ENCODE measurements around the gene KRTAP21-2. TPM values are rescaled to one million over a fixed set of nuclear protein-coding genes. Genes with fewer than 3 reads are reported as not detected.

KRTAP21-2 gene
- total and polyA plus RNA-seq, 4 donors, result not detected

DNA sequence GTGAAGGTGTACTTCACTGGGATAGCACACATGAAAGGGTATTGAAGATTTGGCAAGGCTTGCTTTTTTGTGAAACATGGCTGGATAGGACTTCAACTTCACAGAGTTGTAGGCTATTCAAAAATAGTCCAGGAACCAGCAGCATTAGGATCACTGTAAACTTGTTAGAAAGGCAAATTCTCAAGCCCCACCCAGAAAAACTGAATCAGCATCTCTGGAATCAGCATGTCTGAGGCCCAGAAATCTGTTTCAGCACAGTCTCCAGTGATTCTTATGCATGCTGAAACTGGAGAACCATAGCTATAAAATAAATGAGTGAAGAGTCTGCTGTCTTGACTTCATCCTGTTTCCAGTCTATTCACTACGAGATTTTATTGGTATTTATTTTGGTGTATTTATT is 20.3 kb downstream of the KRTAP21-2 start:
- Histone ChIP-seq H3K27ac (ENCODE audit: low read depth in 1 of 2, low read length in 2 of 2) (no peak overlapping the region), H3K27me3 (ENCODE audit: control insufficient read depth in 4 of 4, insufficient read depth in 4 of 4, low read length in 3 of 4) (no peaks in the 10 kb centered on the region), H3K4me3 (ENCODE audit: low read depth in 1 of 3, low read length in 3 of 3) (no peak overlapping the region), H3K9me3 (ENCODE audit: control insufficient read depth in 4 of 4, low read length in 3 of 4) (peaks cover 0 to 2% (median 0%) of the 10 kb centered on the region in 4 donors), H3K36me3 (ENCODE audit: control insufficient read depth in 4 of 4, insufficient read depth in 3 of 4, low read depth in 1 of 4, low read length in 3 of 4) (no peaks in the 10 kb centered on the region), H3K4me1 (ENCODE audit: control insufficient read depth in 4 of 4, insufficient read depth in 4 of 4, low read length in 3 of 4) (no peaks in the 10 kb centered on the region), H3K9ac (ENCODE audit: low read depth in 1 of 2, low read length in 2 of 2) (no peak overlapping the region)
- TF ChIP-seq ATF3 (IDR thresholded peaks at IDR 0.05), result no peak
- no peak for TF ChIP-seq JUND (IDR thresholded peaks at IDR 0.05)
- no peak for TF ChIP-seq TAF1 (conservative IDR thresholded peaks at IDR 0.05)
- no peak for TF ChIP-seq NR2F2 (IDR thresholded peaks at IDR 0.05)
- no peak for TF ChIP-seq YY1 (IDR thresholded peaks at IDR 0.05)
- TF ChIP-seq FOXA1 (IDR thresholded peaks at IDR 0.05), result no peak
- WGBS, result 45% methylated on average over 1 of the region's 1 CpG
- DNase-seq (ENCODE audit: low spot score), result no peak

- Histone ChIP-seq H3K9me3 (ENCODE audit: control insufficient read depth in 4 of 4, low read length in 3 of 4) (no peaks in the 10 kb centered on the region), H3K27ac (ENCODE audit: low read depth in 1 of 2, low read length in 2 of 2) (no peak overlapping the region), H3K4me3 (ENCODE audit: low read depth in 1 of 3, low read length in 3 of 3) (no peak overlapping the region), H3K36me3 (ENCODE audit: control insufficient read depth in 4 of 4, insufficient read depth in 3 of 4, low read depth in 1 of 4, low read length in 3 of 4) (no peaks in the 10 kb centered on the region), H3K9ac (ENCODE audit: low read depth in 1 of 2, low read length in 2 of 2) (no peak overlapping the region), H3K27me3 (ENCODE audit: control insufficient read depth in 4 of 4, insufficient read depth in 4 of 4, low read length in 3 of 4) (no peaks in the 10 kb centered on the region), H3K4me1 (ENCODE audit: control insufficient read depth in 4 of 4, insufficient read depth in 4 of 4, low read length in 3 of 4) (no peaks in the 10 kb centered on the region)
- 91% methylated on average over 1 of the region's 1 CpG for WGBS
- DNase-seq (ENCODE audit: low spot score), result no peak
- no peak for TF ChIP-seq FOXA1 (IDR thresholded peaks at IDR 0.05)
- TF ChIP-seq TAF1 (conservative IDR thresholded peaks at IDR 0.05), result no peak
- no peak for TF ChIP-seq HNF4A (conservative IDR thresholded peaks at IDR 0.05)
- no peak for TF ChIP-seq JUND (IDR thresholded peaks at IDR 0.05)
- no peak for TF ChIP-seq ATF3 (IDR thresholded peaks at IDR 0.05)
- TF ChIP-seq, protein P1, sequence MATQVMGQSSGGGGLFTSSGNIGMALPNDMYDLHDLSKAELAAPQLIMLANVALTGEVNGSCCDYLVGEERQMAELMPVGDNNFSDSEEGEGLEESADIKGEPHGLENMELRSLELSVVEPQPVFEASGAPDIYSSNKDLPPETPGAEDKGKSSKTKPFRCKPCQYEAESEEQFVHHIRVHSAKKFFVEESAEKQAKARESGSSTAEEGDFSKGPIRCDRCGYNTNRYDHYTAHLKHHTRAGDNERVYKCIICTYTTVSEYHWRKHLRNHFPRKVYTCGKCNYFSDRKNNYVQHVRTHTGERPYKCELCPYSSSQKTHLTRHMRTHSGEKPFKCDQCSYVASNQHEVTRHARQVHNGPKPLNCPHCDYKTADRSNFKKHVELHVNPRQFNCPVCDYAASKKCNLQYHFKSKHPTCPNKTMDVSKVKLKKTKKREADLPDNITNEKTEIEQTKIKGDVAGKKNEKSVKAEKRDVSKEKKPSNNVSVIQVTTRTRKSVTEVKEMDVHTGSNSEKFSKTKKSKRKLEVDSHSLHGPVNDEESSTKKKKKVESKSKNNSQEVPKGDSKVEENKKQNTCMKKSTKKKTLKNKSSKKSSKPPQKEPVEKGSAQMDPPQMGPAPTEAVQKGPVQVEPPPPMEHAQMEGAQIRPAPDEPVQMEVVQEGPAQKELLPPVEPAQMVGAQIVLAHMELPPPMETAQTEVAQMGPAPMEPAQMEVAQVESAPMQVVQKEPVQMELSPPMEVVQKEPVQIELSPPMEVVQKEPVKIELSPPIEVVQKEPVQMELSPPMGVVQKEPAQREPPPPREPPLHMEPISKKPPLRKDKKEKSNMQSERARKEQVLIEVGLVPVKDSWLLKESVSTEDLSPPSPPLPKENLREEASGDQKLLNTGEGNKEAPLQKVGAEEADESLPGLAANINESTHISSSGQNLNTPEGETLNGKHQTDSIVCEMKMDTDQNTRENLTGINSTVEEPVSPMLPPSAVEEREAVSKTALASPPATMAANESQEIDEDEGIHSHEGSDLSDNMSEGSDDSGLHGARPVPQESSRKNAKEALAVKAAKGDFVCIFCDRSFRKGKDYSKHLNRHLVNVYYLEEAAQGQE (IDR thresholded peaks at IDR 0.05), result no peak
- TF ChIP-seq, protein P2, sequence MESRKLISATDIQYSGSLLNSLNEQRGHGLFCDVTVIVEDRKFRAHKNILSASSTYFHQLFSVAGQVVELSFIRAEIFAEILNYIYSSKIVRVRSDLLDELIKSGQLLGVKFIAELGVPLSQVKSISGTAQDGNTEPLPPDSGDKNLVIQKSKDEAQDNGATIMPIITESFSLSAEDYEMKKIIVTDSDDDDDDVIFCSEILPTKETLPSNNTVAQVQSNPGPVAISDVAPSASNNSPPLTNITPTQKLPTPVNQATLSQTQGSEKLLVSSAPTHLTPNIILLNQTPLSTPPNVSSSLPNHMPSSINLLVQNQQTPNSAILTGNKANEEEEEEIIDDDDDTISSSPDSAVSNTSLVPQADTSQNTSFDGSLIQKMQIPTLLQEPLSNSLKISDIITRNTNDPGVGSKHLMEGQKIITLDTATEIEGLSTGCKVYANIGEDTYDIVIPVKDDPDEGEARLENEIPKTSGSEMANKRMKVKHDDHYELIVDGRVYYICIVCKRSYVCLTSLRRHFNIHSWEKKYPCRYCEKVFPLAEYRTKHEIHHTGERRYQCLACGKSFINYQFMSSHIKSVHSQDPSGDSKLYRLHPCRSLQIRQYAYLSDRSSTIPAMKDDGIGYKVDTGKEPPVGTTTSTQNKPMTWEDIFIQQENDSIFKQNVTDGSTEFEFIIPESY (IDR thresholded peaks at IDR 0.05), result no peak
These were observed 27.7 kb downstream of the KRTAP21-2 start for GRCh38 chr21:30719401-30719800.

DNA sequence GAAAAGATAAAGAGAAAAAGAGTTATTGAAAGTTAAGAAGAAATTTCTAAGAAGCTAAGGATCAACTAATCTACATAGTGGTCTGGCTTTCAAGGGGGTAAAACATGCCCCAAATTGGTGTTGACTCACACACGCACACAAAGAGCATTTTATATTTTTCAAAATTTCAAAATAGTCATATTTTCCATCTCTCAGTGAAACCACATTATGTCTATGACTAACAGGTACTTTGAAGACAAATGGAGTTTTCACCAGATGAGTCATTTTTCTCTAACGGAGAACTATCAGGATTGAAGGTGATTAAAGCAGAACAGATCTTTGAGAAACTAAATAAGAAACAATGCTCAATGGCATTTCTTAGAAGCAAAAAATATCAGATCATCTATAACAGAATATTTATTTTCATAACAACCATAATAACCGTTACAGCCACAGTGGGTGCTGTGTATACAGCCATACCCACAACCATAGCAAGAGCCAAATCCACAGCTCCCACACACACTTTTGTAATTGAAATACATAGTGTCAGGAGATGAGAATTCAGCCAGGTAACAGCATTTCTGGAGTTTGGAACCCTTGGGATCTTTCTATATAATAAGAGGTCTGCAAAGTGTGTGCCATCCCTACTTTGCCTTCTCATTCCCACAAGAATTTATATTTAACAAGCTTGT is 28.7 kb downstream of the KRTAP21-2 start, which contains the start of gene KRTAP21-3:
KRTAP21-3 (minus strand) TSS at position 539 of the 671 bp plus-strand sequence; CDS start at position 521, 18 bp downstream.
- H3K4me1 ChIP-seq (ENCODE audit: control insufficient read depth in 4 of 4, insufficient read depth in 4 of 4, low read length in 3 of 4), result no peaks in the 10 kb centered on the region
- H3K27me3 ChIP-seq (ENCODE audit: control insufficient read depth in 4 of 4, insufficient read depth in 4 of 4, low read length in 3 of 4), result no peaks in the 10 kb centered on the region
- no peaks in the 10 kb centered on the region for H3K9me3 ChIP-seq (ENCODE audit: control insufficient read depth in 4 of 4, low read length in 3 of 4)
- H3K4me3 ChIP-seq (ENCODE audit: low read depth in 1 of 3, low read length in 3 of 3), result no peak within 1 kb of the TSS
- no peak within 1 kb of the TSS for H3K27ac ChIP-seq (ENCODE audit: low read depth in 1 of 2, low read length in 2 of 2)
- H3K9ac ChIP-seq (ENCODE audit: low read depth in 1 of 2, low read length in 2 of 2), result no peak within 1 kb of the TSS
- H3K36me3 ChIP-seq (ENCODE audit: control insufficient read depth in 4 of 4, insufficient read depth in 3 of 4, low read depth in 1 of 4, low read length in 3 of 4), result no peaks in the 10 kb centered on the region
- WGBS, result 70% methylated on average over 3 of the region's 3 CpGs
- no peak for DNase-seq (ENCODE audit: low spot score)
- TF ChIP-seq, protein P1 (IDR thresholded peaks at IDR 0.05), result no peak
- TF ChIP-seq, protein P2 (IDR thresholded peaks at IDR 0.05), result no peak
- no peak for TF ChIP-seq RAD21 (IDR thresholded peaks at IDR 0.05)
- TF ChIP-seq NR2F2 (IDR thresholded peaks at IDR 0.05), result no peak
- no peak for TF ChIP-seq RXRA (IDR thresholded peaks at IDR 0.05)
- no peak for TF ChIP-seq YY1 (IDR thresholded peaks at IDR 0.05)
- no peak for TF ChIP-seq JUND (IDR thresholded peaks at IDR 0.05)
- no peak for TF ChIP-seq SP1 (IDR thresholded peaks at IDR 0.05)

All from liver (tissue), 9 donors.